VCaP (cell line): ENCODE data around the gene CYP11A1.
A peak's percentile ranks its signal among the peaks of the same experiment; 100 is the strongest.

Experiments
- H3K27ac ChIP-seq: fragments of 450-650 bp; 2 replicates; pipeline ENCODE4 v1.5.1; 2017
- CTCF ChIP-seq: fragments of 450-650 bp; conservative IDR thresholded peaks from 2 replicates; pipeline ENCODE4 v1.5.1; 2017; ENCODE audit warnings: mild to moderate bottlenecking, moderate library complexity

The CYP11A1 gene

DNA sequence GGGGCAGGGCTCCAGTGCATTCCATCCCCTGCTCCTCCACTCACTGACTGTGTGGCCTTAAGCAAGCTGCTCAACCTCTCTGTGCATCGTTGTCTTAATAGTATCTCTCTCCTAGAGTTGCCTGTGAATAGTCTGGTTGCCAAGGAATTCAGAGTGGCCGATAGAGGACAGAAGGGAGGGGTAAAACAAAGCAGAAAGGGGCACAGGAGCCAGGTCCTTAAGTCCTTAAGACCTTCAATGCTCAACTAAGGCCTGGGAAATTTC lies 13.7 kb upstream of the CYP11A1 start:
- no peak overlapping the region for H3K27ac ChIP-seq
- TF ChIP-seq CTCF: no peak

DNA sequence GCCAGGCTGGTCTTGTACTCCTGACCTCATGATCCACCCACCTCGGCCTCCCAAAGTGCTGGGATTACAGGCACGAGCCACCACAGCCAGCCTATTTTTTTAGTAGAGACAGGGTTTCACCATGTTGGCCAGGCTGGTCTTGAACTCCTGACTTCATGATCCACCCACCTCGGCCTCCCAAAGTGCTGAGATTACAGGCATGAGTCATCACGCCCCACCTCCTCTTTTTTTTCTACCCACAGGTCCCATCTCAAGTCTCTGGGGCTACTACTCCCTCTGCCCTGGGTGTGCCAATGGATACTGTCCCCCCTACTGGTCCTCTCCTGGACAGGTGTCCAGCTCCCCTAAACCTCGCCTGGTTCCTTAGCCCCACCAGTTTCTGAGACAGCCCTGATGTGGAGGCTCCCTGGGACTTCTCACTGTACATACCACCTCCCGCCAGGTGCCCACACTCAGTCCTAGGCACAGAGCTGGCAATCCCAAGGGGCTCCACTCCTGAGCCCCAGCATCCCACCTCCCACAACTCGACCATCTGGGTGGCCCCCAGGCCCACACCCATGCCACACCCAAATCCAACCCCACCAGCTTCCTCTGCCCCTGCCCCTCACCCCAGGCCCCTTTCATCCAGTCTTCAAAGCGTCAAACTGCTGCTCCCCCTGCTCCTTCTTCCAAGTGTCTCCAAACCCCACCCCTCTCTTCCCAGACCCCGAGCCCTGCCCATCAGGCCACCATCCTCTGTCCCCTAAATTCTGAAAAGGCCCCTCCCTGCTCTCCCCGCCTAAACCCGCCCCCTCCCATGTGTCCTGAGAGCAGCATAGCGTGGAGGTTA lies 13.1 kb upstream of the CYP11A1 start:
- H3K27ac ChIP-seq: no peak overlapping the region
- no peak for TF ChIP-seq CTCF

GRCh38 chr15:74378848-74379247 lies 11.4 kb upstream of the CYP11A1 start:
- H3K27ac ChIP-seq: no peak overlapping the region
- TF ChIP-seq CTCF: no peak

GRCh38 chr15:74377831-74378766 lies 10.7 kb upstream of the CYP11A1 start:
- no peak for TF ChIP-seq CTCF
- no peak overlapping the region for H3K27ac ChIP-seq

GRCh38 chr15:74376825-74377581 lies 9.6 kb upstream of the CYP11A1 start:
- TF ChIP-seq CTCF: no peak
- no peak overlapping the region for H3K27ac ChIP-seq

- no peak for TF ChIP-seq CTCF
- no peak overlapping the region for H3K27ac ChIP-seq
Observed at GRCh38 chr15:74376226-74376625, 8.8 kb upstream of the CYP11A1 start.

DNA sequence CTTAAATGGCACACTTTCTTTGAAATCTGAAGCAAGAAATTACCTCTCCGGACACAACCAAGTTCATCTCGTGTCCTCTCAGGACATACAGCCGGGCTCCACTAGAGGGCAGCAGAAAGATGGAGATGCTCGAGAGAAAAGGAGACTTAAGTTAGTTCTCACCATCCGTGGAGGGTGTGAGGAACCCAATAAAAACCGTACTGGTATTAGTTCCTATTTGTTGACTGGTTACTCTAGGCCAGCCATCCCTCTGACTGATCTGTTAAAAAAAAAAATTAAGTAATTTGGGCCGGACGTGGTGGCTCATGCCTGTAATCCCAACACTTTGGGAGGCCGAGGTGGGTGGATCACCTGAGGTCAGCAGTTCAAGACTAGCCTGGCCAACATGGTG lies 7.9 kb upstream of the CYP11A1 start:
- peak overlapping the region; percentile 78 for H3K27ac ChIP-seq
- peak; percentile 98 for TF ChIP-seq CTCF
